Brain microvascular endothelial cell (primary cell): ENCODE measurements around the gene RDH13.
"Not testable (repeated sequence)": the region's sequence is repeated elsewhere in the genome, so short reads cannot be mapped to it uniquely, and the experiment has no call there.

Source experiments
- DNase-seq: peaks from one replicate; pipeline ENCODE4 v3.0.0-alpha.2; 2020
- H3K27ac ChIP-seq: fragments of 250-450 bp; sonication (Bioruptor Pico); 2 replicates; pipeline ENCODE4 v1.5.1; 2020; ENCODE audit warnings: mild to moderate bottlenecking, moderate library complexity
- H3K27me3 ChIP-seq: fragments of 250-450 bp; sonication (Bioruptor Pico); replicated peaks from 2 replicates; pipeline ENCODE4 v1.5.1; 2020; ENCODE audit warnings: mild to moderate bottlenecking
- H3K36me3 ChIP-seq: fragments of 250-450 bp; sonication (Bioruptor Pico); replicated peaks from 2 replicates; pipeline ENCODE4 v1.5.1; 2020; ENCODE audit warnings: mild to moderate bottlenecking
- H3K4me3 ChIP-seq: 2 replicates; pipeline ENCODE4 v1.5.1; 2011; ENCODE audit warnings: low read depth, mild to moderate bottlenecking, control low read depth, low read length, moderate library complexity
- CTCF ChIP-seq: IDR thresholded peaks from 2 replicates; pipeline ENCODE4 v1.5.1; 2011; ENCODE audit warnings: low read depth, mild to moderate bottlenecking, moderate library complexity, low read length, control low read depth, inconsistent platforms; ENCODE audit errors: missing control alignments
- in situ Hi-C: cut with HindIII; loops from 2 replicates; pipeline ENCODE4 v1.10.0; 2017; ENCODE audit warnings: low sequenced_read_pairs, low pct_ligation_motif_present

Gene RDH13

GRCh38 chr19:55012306-55012705, 50.6 kb downstream of the RDH13 start:
- in situ Hi-C loops, result no loop called here
- no peaks in the 10 kb centered on the region for H3K36me3 ChIP-seq
- no peak overlapping the region for H3K4me3 ChIP-seq
- DNase-seq, result no peak
- TF ChIP-seq CTCF, result no peak
- H3K27ac ChIP-seq, result no peak overlapping the region
- H3K27me3 ChIP-seq, result no peaks in the 10 kb centered on the region

- DNase-seq, H3K27ac ChIP-seq, H3K36me3 ChIP-seq, in situ Hi-C loops, H3K4me3 ChIP-seq, H3K27me3 ChIP-seq: not testable (repeated sequence)
Measured at GRCh38 chr19:55010561-55010960, 52.4 kb downstream of the RDH13 start.

- DNase-seq, H3K36me3 ChIP-seq, H3K27me3 ChIP-seq, H3K4me3 ChIP-seq, H3K27ac ChIP-seq, in situ Hi-C loops: not testable (repeated sequence)
Measured at GRCh38 chr19:55008781-55009180, 54.2 kb downstream of the RDH13 start.

- H3K36me3 ChIP-seq, H3K27me3 ChIP-seq, H3K4me3 ChIP-seq, H3K27ac ChIP-seq, DNase-seq, in situ Hi-C loops: not testable (repeated sequence)
Measured at GRCh38 chr19:55008189-55008588, 54.8 kb downstream of the RDH13 start.

GRCh38 chr19:55007537-55007936, 55.4 kb downstream of the RDH13 start:
- H3K36me3 ChIP-seq, DNase-seq, H3K27ac ChIP-seq, in situ Hi-C loops, H3K27me3 ChIP-seq, H3K4me3 ChIP-seq: not testable (repeated sequence)

- H3K27me3 ChIP-seq, DNase-seq, in situ Hi-C loops, H3K27ac ChIP-seq, H3K4me3 ChIP-seq, H3K36me3 ChIP-seq: not testable (repeated sequence)
Measured at GRCh38 chr19:55006795-55007194, 56.2 kb downstream of the RDH13 start.

- H3K27ac ChIP-seq, result no peak overlapping the region
- no peaks in the 10 kb centered on the region for H3K36me3 ChIP-seq
- in situ Hi-C loops, result no loop called here
- H3K4me3 ChIP-seq, result no peak overlapping the region
- TF ChIP-seq CTCF, result no peak
- no peaks in the 10 kb centered on the region for H3K27me3 ChIP-seq
- DNase-seq, result peak; percentile 37
Measured at GRCh38 chr19:55005684-55006488, 57.1 kb downstream of the RDH13 start.

GRCh38 chr19:55000761-55001160, 62.2 kb downstream of the RDH13 start:
- DNase-seq, result no peak
- no peaks in the 10 kb centered on the region for H3K36me3 ChIP-seq
- no peak overlapping the region for H3K4me3 ChIP-seq
- H3K27me3 ChIP-seq, result no peaks in the 10 kb centered on the region
- no peak overlapping the region for H3K27ac ChIP-seq
- no peak for TF ChIP-seq CTCF
- in situ Hi-C loops, result no loop called here

GRCh38 chr19:54998751-54999239, 64.2 kb downstream of the RDH13 start:
- in situ Hi-C loops, result not testable (repeated sequence)

More at GRCh38 chr19:54998751-54999239, 64.2 kb downstream of the RDH13 start:
- not testable (repeated sequence) for DNase-seq, H3K27me3 ChIP-seq, H3K27ac ChIP-seq, H3K4me3 ChIP-seq, H3K36me3 ChIP-seq
